DOHH2 (cell line): ENCODE measurements around the gene BCL2L11.

Experiments
- EZH2phosphoT487 ChIP-seq: fragments of 200-600 bp; sonication (generic); IDR thresholded peaks from 2 replicates; pipeline ENCODE4 v1.6.1; 2017; ENCODE audit warnings: borderline replicate concordance, mild to moderate bottlenecking, antibody characterized with exemption, low read length, moderate library complexity, mixed read lengths
- TF ChIP-seq, protein P1 (sequence below): fragments of 200-600 bp; sonication (generic); IDR thresholded peaks from one replicate; pipeline ENCODE4 v1.5.1; 2014; ENCODE audit warnings: antibody characterized with exemption, mild to moderate bottlenecking, low read depth, low read length; ENCODE audit not compliant: poor library complexity, severe bottlenecking

DNA sequence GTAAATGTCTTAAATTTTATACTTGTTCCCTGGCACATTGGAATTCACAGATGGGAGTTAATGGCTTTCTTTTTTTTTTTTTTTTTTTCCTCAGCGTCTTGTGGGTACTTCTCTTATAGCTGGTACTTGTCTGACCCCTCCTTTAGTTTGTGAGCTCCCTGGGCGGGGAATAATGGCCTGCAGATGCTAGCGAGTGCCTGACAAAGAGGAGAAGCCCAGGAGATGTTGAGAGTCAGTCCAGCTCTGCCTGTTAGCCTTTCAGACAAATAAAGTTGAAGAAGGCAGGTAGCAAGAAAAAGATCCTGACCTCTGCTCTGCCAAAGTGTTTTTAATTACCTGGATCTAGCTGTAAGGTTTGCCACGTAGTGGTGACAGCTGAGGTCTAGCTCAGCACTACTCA is 6.6 kb downstream of the BCL2L11 start:
- TF ChIP-seq, protein P1, sequence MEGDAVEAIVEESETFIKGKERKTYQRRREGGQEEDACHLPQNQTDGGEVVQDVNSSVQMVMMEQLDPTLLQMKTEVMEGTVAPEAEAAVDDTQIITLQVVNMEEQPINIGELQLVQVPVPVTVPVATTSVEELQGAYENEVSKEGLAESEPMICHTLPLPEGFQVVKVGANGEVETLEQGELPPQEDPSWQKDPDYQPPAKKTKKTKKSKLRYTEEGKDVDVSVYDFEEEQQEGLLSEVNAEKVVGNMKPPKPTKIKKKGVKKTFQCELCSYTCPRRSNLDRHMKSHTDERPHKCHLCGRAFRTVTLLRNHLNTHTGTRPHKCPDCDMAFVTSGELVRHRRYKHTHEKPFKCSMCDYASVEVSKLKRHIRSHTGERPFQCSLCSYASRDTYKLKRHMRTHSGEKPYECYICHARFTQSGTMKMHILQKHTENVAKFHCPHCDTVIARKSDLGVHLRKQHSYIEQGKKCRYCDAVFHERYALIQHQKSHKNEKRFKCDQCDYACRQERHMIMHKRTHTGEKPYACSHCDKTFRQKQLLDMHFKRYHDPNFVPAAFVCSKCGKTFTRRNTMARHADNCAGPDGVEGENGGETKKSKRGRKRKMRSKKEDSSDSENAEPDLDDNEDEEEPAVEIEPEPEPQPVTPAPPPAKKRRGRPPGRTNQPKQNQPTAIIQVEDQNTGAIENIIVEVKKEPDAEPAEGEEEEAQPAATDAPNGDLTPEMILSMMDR: no peak
- no peak for TF ChIP-seq EZH2phosphoT487
